ENCODE data around the gene C5orf63.
"Not testable (repeated sequence)": the region's sequence is repeated elsewhere in the genome, so short reads cannot be mapped to it uniquely, and the experiment has no call there.

C5orf63 gene

GRCh38 chr5:127072861-127073846 is at the start of gene C5orf63:
Gene C5orf63 (minus strand): TSS chr5:127073502. CDS start chr5:127058995, 14,507 bp downstream.
- DNase-seq = no peak

DNA sequence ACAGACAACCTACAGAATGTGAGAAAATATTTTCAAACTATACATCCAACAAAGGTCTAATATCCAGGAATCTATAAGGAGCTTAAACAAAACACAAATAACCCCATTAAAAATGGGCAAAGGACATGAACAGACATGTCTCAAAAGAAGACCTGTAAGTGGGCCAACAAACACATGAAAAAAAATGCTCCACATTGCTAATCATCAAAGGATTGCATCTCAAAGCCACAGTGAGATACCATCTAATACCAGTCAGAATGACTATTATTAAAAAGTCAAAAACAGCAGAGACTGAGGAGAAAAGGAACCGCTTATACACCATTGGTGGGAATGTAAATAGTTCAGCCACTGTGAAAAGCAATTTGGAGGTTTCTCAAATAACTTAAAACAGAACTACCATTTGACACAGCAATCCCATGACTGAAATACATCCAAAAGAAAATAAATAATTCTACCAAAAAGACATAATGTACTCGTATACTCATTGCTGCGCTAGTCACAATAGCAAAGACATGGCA is 39.1 kb upstream of the C5orf63 start:
- DNase-seq = no peak

DNA sequence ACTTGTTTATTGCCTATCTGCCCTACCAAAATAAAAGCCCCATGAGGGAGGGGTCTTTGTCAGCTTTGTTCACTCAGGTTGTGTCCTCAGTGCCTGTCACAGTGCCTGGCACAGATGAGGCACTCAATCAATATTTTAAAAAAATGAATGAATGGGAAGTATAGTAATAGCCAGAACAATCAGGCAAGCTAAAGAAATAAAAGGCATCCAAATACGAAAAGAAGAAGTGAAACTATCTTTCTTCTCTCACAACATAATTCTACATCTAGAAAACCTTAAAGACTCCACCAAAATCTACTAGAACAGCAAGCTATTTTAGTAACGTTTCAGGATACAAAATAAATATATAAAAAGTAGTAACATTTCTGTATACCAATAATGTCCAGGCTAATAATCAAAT is 37.8 kb upstream of the C5orf63 start:
- DNase-seq = no peak

DNA sequence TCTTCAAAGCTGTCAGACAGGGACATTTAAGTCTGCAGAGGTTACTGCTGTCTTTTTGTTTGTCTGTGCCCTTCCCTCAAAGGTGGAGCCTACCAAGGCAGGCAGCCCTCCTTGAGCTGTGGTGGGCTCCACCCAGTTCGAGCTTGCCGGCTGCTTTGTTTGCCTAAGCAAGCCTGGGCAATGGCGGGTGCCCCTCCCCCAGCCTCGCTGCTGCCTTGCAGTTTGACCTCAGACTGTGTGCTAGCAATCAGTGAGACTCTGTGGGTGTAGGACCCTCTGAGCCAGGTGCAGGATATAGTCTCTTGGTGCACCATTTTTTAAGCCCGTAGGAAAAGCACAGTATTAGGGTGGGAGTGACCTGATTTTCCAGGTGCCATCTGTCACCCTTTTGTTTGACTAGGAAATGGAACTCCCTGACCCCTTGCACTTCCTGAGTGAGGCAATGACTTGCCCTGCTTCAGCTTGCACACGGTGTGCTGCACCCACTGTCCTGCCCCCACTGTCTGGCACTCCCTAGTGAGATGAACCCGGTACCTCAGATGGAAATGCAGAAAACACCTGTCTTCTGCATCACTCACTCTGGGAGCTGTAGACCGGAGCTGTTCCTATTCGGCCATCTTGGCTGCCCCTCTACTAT is 35.4 kb upstream of the C5orf63 start:
- not testable (repeated sequence) for DNase-seq

GRCh38 chr5:127101935-127102334 is 28.6 kb upstream of the C5orf63 start:
- DNase-seq = no peak

- peak; percentile 31 for DNase-seq
Observed at GRCh38 chr5:127101533-127101932, 28.2 kb upstream of the C5orf63 start.

DNA sequence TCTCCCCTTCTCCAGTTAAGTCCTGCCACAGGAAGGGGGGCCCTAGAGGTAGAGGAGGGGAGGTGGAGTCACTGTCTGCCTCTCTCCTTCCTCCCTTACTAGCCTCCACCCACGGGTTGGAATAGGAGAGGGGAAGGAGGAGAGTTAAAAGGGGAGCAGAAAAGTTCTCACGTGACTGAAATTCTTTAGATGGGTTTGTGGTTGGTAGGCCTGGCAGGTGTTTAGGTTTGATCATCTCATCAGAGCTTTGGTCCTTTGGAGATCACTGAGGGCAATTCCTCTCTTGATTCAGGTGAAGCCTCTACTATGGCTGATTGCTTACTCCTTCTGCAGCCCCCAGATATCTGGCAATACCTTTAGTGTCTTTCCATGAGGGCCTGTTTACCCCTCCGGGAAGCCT is 24.9 kb upstream of the C5orf63 start:
- no peak for DNase-seq

- DNase-seq = no peak
Observed at GRCh38 chr5:127097278-127097677, 24.0 kb upstream of the C5orf63 start.

GRCh38 chr5:127096328-127096993 is 23.2 kb upstream of the C5orf63 start:
- DNase-seq = no peak

- peak; percentile 30 for DNase-seq
Observed at GRCh38 chr5:127094161-127094814, 21.0 kb upstream of the C5orf63 start.

- peak; percentile 70 for DNase-seq
Observed at GRCh38 chr5:127092690-127093089, 19.4 kb upstream of the C5orf63 start.

- DNase-seq = no peak
Observed at GRCh38 chr5:127089191-127089590, 15.9 kb upstream of the C5orf63 start.

- peak; percentile 98 for DNase-seq
Observed at GRCh38 chr5:127088251-127088650, 14.9 kb upstream of the C5orf63 start.

DNA sequence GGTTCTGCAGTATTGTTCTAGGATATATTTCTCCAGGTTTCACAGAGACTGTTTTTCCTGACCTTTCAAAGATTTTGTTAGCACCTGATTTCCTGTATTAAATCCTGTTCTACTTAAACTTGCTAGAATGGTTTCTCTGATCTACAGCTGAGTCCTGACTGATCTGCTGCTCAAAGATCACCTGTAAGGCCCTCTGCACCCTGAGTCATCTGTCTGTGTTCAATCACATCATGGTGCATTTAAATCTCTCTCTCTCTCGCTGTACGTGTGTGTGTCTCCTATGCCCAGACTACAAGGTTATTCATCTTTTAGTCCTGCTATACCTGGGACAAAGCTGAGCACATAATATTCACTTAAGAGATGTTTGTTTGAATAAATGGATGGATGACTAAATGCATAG is 13.3 kb upstream of the C5orf63 start:
- no peak for DNase-seq

DNA sequence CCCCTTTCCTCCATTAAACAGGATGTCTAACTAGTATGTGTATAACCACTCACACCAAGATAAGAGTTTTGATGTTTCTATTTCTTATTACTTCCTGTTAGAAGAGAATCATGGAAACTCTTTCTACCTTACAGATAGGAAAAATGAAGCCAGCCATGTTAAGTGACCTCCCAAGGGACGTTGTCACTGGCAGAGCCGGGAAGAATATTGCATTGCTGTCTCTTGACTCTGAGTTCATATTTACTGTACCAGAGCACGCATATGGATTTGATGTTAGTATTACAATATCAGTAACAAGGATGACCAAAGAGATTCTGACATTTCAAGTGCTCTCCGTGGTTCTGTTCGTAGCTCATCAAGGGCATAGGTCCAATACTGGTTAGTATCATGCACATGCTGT is 12.5 kb upstream of the C5orf63 start:
- no peak for DNase-seq

DNA sequence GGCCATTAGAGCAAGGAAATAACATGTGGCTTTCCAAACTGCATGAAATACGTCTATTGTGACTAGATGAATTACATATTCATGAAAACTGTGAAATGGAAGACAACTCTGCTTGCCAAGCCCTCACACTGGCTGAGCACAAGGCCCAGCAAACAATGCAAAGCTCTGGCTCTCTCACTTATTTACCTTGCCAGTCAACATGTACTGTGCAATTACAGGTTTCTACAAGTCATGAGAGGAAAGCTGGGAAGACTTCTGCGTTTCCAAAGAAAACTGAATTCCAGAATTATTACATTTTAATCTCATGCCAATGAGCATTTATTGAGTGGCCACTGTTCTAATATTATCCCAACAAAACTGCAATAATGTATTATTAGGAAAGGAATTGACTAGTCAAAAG is 12.1 kb upstream of the C5orf63 start:
- DNase-seq = no peak

DNA sequence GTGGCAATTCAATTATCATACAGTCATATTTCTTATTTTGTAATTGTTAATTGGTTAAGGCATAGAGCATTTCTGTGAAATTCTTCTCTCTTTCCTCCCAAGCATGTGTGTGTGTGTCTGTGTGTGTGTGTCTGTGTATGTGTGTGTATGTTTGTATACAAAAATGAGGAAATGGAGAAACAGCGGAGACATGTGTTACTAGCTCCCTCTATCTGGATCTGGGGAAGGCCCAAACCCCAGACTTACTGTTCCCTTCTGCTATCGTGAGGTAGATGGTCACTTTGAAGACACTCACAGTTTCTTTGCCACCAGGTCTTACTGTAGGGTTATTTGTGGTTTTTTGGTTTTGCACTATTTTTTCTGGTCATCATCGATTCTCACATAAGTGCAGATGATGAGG is 11.4 kb upstream of the C5orf63 start:
- no peak for DNase-seq

DNA sequence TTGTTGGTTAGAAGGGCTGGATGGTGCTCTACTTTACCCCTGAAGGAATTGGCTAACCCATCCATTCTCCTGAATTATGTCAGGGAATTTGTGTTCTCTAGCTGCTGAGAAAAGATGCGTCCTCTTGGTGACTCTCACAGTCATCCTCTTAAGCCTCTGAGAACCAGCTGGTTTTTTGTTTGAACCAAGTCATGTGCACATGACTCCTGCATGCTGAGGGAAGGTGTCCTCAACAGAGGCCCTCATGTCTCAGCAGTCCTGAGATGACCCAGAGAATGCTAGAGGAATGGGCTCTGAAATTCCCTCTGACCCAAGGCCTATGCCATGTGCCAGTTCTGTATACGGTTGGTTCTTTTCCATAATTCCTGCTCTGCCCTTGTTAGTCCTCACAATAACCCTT is 10.4 kb upstream of the C5orf63 start:
- no peak for DNase-seq

DNA sequence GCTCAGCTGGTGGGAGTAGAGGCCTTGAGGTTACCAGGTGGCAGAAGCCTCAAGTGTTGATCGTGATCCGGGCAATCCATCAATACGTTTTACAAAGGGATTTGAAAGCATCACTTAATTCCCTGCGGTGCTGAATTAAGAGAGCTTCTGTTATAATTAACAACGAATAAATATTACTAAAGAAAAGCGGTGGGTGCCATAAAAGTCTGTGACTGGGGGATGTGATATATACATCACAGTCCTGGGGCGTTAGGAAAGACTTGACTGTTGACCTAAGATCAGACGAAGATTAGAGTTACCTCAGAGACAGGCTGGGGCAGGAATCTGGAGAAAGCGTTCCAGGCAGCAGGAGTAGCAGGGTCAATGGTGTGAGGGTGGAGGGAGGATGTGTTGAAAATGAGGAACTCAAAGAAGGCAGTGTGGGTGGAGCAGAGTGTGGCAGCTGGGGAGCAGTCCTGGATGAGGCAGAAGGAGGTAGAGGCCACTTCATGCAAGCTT is 6.7 kb upstream of the C5orf63 start:
- DNase-seq = no peak

DNA sequence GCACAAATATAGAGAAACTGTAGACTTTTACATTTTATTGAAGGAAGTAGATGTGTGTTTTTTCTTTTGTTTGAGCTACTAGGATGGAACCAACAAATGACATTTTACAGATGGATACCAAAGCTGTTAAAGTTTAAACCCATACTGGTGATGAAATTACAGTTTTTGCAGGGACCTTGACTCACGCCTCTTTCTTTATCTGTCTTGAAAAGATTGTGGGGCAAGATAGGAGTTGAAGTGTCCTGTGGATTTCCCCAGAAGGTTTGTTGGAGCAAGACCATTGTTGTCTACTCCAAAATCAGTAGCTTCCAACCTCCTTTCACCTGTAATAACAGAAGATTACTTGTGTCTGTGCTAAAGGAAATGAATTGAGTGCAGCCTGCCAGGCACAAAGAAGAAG is 4.1 kb upstream of the C5orf63 start:
- no peak for DNase-seq

- DNase-seq = peak; percentile 69
Observed at GRCh38 chr5:127076315-127077129, 3.2 kb upstream of the C5orf63 start.

DNA sequence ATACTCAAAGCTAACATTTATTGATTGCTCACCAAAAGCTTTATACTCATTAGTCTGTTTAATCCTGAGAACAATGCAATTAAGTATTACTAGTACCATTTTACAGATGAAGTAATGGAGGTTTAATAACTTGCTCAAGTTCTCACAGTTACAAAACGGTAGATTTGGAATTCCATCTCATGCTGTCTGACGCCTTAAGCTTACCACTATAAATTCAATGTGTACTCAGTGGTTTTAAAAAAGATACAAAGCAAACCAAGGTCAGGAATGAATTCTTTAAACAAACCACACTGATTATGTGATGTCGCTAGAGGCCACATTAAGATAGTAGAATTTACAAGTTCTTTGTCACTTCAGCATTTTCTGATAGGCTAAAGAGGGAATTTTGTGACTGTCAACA is 1.2 kb upstream of the C5orf63 start:
- peak; percentile 12 for DNase-seq
